Gastroesophageal sphincter (tissue), 3 donors: ENCODE results near the gene KCTD12.

ENCODE experiments used
- POLR2A ChIP-seq, 2 donors: fragments of 450-650 bp; IDR thresholded peaks; one replicate each; pipeline ENCODE4 v1.6.1; 2017; ENCODE audit warnings: antibody characterized with exemption in 2 of 2, mild to moderate bottlenecking in 2 of 2, moderate library complexity in 1 of 2
- POLR2AphosphoS5 ChIP-seq: sonication (generic); formaldehyde crosslinking; IDR thresholded peaks from one replicate; pipeline ENCODE4 v1.6.1; 2017; ENCODE audit warnings: antibody characterized with exemption
- TF ChIP-seq, protein P1 (sequence below), 4 experiments: fragments of 200-600 bp in 2 of 4; fragments of 450-650 bp in 2 of 4; sonication (generic) in 1 of 4; IDR thresholded peaks; one replicate each; pipeline ENCODE4 v1.5.1; 2017 to 2019; ENCODE audit warnings: antibody characterized with exemption in 4 of 4, mild to moderate bottlenecking in 2 of 4, moderate library complexity in 2 of 4

DNA sequence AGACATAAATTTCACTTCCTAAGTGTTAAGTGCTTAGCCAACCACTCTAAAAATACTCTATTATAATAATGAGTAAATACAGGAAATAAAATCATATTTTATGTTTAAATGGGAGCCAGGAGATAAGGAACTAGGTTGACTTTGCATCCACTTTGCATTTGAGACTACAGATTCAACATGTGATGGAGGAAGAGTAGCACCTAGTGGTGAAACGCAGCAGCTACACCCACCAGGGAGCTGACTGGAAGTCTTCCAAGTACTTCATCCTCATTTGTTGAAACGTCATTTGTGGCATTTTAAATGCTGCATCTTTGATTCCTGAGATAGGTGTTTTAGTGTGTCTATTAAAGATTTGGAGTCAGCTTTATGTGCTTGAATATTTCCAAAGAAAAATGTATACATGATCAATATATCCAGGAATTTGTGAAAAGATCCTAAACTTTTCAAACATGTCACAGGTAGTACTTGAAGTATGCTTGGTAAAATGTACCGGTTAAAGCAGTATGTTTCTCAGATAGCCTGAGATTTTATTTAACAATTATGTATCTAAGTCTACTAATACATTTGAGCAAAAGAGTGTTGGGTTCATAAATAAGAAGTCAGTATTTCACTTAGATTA, 17.4 kb upstream of the KCTD12 start:
- TF ChIP-seq, protein P1, sequence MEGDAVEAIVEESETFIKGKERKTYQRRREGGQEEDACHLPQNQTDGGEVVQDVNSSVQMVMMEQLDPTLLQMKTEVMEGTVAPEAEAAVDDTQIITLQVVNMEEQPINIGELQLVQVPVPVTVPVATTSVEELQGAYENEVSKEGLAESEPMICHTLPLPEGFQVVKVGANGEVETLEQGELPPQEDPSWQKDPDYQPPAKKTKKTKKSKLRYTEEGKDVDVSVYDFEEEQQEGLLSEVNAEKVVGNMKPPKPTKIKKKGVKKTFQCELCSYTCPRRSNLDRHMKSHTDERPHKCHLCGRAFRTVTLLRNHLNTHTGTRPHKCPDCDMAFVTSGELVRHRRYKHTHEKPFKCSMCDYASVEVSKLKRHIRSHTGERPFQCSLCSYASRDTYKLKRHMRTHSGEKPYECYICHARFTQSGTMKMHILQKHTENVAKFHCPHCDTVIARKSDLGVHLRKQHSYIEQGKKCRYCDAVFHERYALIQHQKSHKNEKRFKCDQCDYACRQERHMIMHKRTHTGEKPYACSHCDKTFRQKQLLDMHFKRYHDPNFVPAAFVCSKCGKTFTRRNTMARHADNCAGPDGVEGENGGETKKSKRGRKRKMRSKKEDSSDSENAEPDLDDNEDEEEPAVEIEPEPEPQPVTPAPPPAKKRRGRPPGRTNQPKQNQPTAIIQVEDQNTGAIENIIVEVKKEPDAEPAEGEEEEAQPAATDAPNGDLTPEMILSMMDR (IDR thresholded peaks at IDR 0.05), result peak; percentile 94 to 97 (median 96)
- TF ChIP-seq POLR2AphosphoS5, result peak; percentile 61
- TF ChIP-seq POLR2A (IDR thresholded peaks at IDR 0.05), result no peak
